HG03575 (cell line): ENCODE results near the gene FAM111A.
A peak's percentile ranks its signal among the peaks of the same experiment; 100 is the strongest.
"Not testable (repeated sequence)": the region's sequence is repeated elsewhere in the genome, so short reads cannot be mapped to it uniquely, and the experiment has no call there.

Experiments used
- ATAC-seq: cut with Tn5 transposase; IDR thresholded peaks from one replicate; pipeline ENCODE4 v1.9.1; 2021; ENCODE audit not compliant: unreplicated experiment, insufficient number of reproducible peaks, low FRiP score; ENCODE audit errors: extremely low read depth

The FAM111A gene

GRCh38 chr11:59142530-59143507 lies at the start of gene FAM111A:
FAM111A (plus strand) TSS chr11:59142856; CDS start chr11:59148873, 6,017 bp downstream.
- ATAC-seq = peak; percentile 46

GRCh38 chr11:59093576-59093975 lies 49.1 kb upstream of the FAM111A start:
- not testable (repeated sequence) for ATAC-seq

- peak; percentile 61 for ATAC-seq
These were observed 47.4 kb upstream of the FAM111A start for GRCh38 chr11:59095225-59095624.

- not testable (repeated sequence) for ATAC-seq
These were observed 46.6 kb upstream of the FAM111A start for GRCh38 chr11:59095972-59096575.

- peak; percentile 34 for ATAC-seq
These were observed 45.4 kb upstream of the FAM111A start for GRCh38 chr11:59097113-59097708.

- ATAC-seq = not testable (repeated sequence)
These were observed 44.7 kb upstream of the FAM111A start for GRCh38 chr11:59097938-59098337.

- peak; percentile 30 for ATAC-seq
These were observed 40.3 kb upstream of the FAM111A start for GRCh38 chr11:59102259-59102765.

GRCh38 chr11:59106363-59107336 lies 36.0 kb upstream of the FAM111A start, which contains the start of gene FAM111B:
FAM111B (plus strand) TSS chr11:59107237; CDS start chr11:59109626, 2,389 bp downstream.
- peak; percentile 67 for ATAC-seq

- ATAC-seq = not testable (repeated sequence)
These were observed 34.9 kb upstream of the FAM111A start for GRCh38 chr11:59107721-59108120.

- ATAC-seq = no peak
These were observed 30.2 kb upstream of the FAM111A start for GRCh38 chr11:59112494-59112893.

- no peak for ATAC-seq
These were observed 28.3 kb upstream of the FAM111A start for GRCh38 chr11:59114344-59114743.

- ATAC-seq = no peak
These were observed 27.1 kb upstream of the FAM111A start for GRCh38 chr11:59115553-59115952.

- ATAC-seq = no peak
These were observed 24.9 kb upstream of the FAM111A start for GRCh38 chr11:59117774-59118173.

- ATAC-seq = no peak
These were observed 22.8 kb upstream of the FAM111A start for GRCh38 chr11:59119826-59120225.

- ATAC-seq = peak; percentile 63
These were observed 6.8 kb upstream of the FAM111A start for GRCh38 chr11:59135648-59136461.

- ATAC-seq = not testable (repeated sequence)
These were observed 6.1 kb upstream of the FAM111A start for GRCh38 chr11:59136551-59136950.

- no peak for ATAC-seq
These were observed 5.5 kb upstream of the FAM111A start for GRCh38 chr11:59137190-59137589.
